Endothelial cell (in vitro differentiated cells): ENCODE measurements around the gene DNHD1. TPM values are rescaled to one million over a fixed set of nuclear protein-coding genes. Genes with fewer than 3 reads are reported as not detected.

Experiments
- DNase-seq: peaks from one replicate; pipeline ENCODE4 v3.0.0; 2021; ENCODE audit warnings: low spot score
- H3K27ac Mint-ChIP-seq: one replicate; pipeline ENCODE4 v1.8.0; 2021; ENCODE audit warnings: mixed read lengths, inconsistent platforms; ENCODE audit not compliant: unreplicated experiment
- H3K27me3 Mint-ChIP-seq: one replicate; pipeline ENCODE4 v1.8.0; 2021; ENCODE audit warnings: mild to moderate bottlenecking, moderate library complexity, mixed read lengths, inconsistent platforms; ENCODE audit not compliant: unreplicated experiment
- H3K36me3 Mint-ChIP-seq: one replicate; pipeline ENCODE4 v1.8.0; 2021; ENCODE audit warnings: mild to moderate bottlenecking, low read depth, mixed read lengths, inconsistent platforms; ENCODE audit not compliant: unreplicated experiment
- H3K4me1 Mint-ChIP-seq: one replicate; pipeline ENCODE4 v1.8.0; 2021; ENCODE audit warnings: mild to moderate bottlenecking, mixed read lengths, inconsistent platforms; ENCODE audit not compliant: unreplicated experiment
- H3K4me3 Mint-ChIP-seq: one replicate; pipeline ENCODE4 v1.8.0; 2021; ENCODE audit warnings: mild to moderate bottlenecking, mixed read lengths, inconsistent platforms; ENCODE audit not compliant: unreplicated experiment
- H3K9me3 Mint-ChIP-seq: one replicate; pipeline ENCODE4 v1.8.0; 2021; ENCODE audit warnings: mixed read lengths, inconsistent platforms; ENCODE audit not compliant: unreplicated experiment
- CTCF ChIP-seq: fragments of 200-600 bp; sonication (generic); IDR thresholded peaks from one replicate; pipeline ENCODE4 v1.5.0; 2021; ENCODE audit warnings: antibody characterized with exemption; ENCODE audit not compliant: unreplicated experiment
- total RNA-seq: library from RNA; stranded (reverse); fragmentation: NEBNext Ultra II Directional; extraction: Animal tissue kit (Norgen Biotek cat#: 25700); gene quantifications from one replicate; pipeline ENCODE4 v1.2.1, GENCODE V29; 2021; ENCODE audit not compliant: unreplicated experiment

The DNHD1 gene
- total RNA-seq, 1 donor from 2014 or later, result 8.5 TPM

GRCh38 chr11:6456361-6457073, 40.6 kb upstream of the DNHD1 start:
- Mint-ChIP-seq H3K9me3 (no peaks in the 10 kb centered on the region), H3K4me3 (no peak overlapping the region), H3K27me3 (peaks cover 4% of the 10 kb centered on the region), H3K4me1 (no peaks in the 10 kb centered on the region), H3K36me3 (peaks cover 23% of the 10 kb centered on the region), H3K27ac (no peak overlapping the region)
- DNase-seq, result no peak
- TF ChIP-seq CTCF, result no peak

- no peak for DNase-seq
- Mint-ChIP-seq H3K27ac (no peak overlapping the region), H3K9me3 (no peaks in the 10 kb centered on the region), H3K36me3 (peaks cover 23% of the 10 kb centered on the region), H3K27me3 (peaks cover 3% of the 10 kb centered on the region), H3K4me1 (no peaks in the 10 kb centered on the region), H3K4me3 (no peak overlapping the region)
- TF ChIP-seq CTCF, result no peak
Measured at GRCh38 chr11:6457581-6458320, 39.3 kb upstream of the DNHD1 start.

- no peak for TF ChIP-seq CTCF
- DNase-seq, result no peak
- Mint-ChIP-seq H3K27ac (peak overlapping the region; percentile 25), H3K4me3 (no peak overlapping the region), H3K9me3 (no peaks in the 10 kb centered on the region), H3K4me1 (no peaks in the 10 kb centered on the region), H3K36me3 (peaks cover 26% of the 10 kb centered on the region), H3K27me3 (peaks cover 3% of the 10 kb centered on the region)
Measured at GRCh38 chr11:6458352-6459098, 38.6 kb upstream of the DNHD1 start.

- H3K27me3 Mint-ChIP-seq, result peaks cover 3% of the 10 kb centered on the region
- TF ChIP-seq CTCF, result no peak
- peaks cover 29% of the 10 kb centered on the region for H3K36me3 Mint-ChIP-seq
- no peaks in the 10 kb centered on the region for H3K9me3 Mint-ChIP-seq
- no peaks in the 10 kb centered on the region for H3K4me1 Mint-ChIP-seq
- no peak overlapping the region for H3K27ac Mint-ChIP-seq
- DNase-seq, result no peak
- no peak overlapping the region for H3K4me3 Mint-ChIP-seq
Measured at GRCh38 chr11:6459099-6459450, 38.0 kb upstream of the DNHD1 start.
